ENCODE results near the gene BEND6. TPM values are rescaled to one million over a fixed set of nuclear protein-coding genes. Genes with fewer than 3 reads are reported as not detected.

BEND6 gene
- total and polyA plus RNA-seq, 2 donors (not counting 1 experiment from before 2014, with no cell fraction given), result 9.7 to 12.6 TPM

DNA sequence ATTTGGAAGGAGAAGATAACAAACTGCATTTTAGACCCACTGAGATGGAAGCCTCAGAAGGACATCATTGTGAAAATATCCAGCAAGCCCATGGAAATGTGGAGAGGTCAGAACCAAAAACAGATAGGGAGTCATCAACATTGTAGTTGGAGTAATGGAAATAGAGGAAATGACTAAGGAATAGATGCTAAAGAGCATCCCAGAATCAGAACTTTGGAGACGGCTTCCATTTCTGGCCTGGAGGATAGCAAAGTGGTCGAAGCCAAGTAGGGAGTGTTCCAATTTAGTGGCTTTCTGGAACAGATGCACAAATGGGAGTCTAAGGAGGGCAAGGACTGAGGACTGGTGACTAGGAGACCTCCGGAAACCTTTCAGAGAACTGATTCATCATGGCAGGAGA, 3.6 kb downstream of the BEND6 start:
- Histone ChIP-seq H4K20me1 (ENCODE audit: control insufficient read depth, extremely low read depth, insufficient read depth, low read length) (no peaks in the 10 kb centered on the region), H2AFZ (ENCODE audit: low read length) (no peak overlapping the region), H3K79me2 (ENCODE audit: control insufficient read depth, insufficient read depth, low read length) (peaks cover 17% of the 10 kb centered on the region), H3K9me3 (ENCODE audit: control insufficient read depth, insufficient read depth, low read depth, low read length) (no peaks in the 10 kb centered on the region), H3K27me3 (ENCODE audit: control insufficient read depth, insufficient read depth, low read length) (no peaks in the 10 kb centered on the region), H3K4me2 (ENCODE audit: extremely low read depth, insufficient read depth, low read length) (no peak overlapping the region), H3K36me3 (ENCODE audit: control insufficient read depth, insufficient read depth, low read length) (no peaks in the 10 kb centered on the region), H3K27ac (ENCODE audit: insufficient read depth, low read length) (peak overlapping the region; percentile 5), H3K9ac (ENCODE audit: insufficient read depth, low read length) (no peak overlapping the region), H3K4me1 (ENCODE audit: control insufficient read depth, extremely low read depth, insufficient read depth, low read length) (peaks cover 16% of the 10 kb centered on the region), H3K4me3 (replicated peaks in 1 of 4; ENCODE audit: control extremely low read depth in 1 of 4, insufficient read depth in 1 of 4, low read depth in 3 of 4, low read length in 4 of 4) (no peak overlapping the region)
- TF ChIP-seq, protein P1, sequence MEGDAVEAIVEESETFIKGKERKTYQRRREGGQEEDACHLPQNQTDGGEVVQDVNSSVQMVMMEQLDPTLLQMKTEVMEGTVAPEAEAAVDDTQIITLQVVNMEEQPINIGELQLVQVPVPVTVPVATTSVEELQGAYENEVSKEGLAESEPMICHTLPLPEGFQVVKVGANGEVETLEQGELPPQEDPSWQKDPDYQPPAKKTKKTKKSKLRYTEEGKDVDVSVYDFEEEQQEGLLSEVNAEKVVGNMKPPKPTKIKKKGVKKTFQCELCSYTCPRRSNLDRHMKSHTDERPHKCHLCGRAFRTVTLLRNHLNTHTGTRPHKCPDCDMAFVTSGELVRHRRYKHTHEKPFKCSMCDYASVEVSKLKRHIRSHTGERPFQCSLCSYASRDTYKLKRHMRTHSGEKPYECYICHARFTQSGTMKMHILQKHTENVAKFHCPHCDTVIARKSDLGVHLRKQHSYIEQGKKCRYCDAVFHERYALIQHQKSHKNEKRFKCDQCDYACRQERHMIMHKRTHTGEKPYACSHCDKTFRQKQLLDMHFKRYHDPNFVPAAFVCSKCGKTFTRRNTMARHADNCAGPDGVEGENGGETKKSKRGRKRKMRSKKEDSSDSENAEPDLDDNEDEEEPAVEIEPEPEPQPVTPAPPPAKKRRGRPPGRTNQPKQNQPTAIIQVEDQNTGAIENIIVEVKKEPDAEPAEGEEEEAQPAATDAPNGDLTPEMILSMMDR (conservative IDR thresholded peaks at IDR 0.05 in 1 of 2, IDR thresholded peaks at IDR 0.05 in 1 of 2; ENCODE audit: low read depth in 1 of 2, low read length in 2 of 2), result no peak
- TF ChIP-seq EZH2 (IDR thresholded peaks at IDR 0.05; ENCODE audit: low read length, missing control alignments), result no peak
- DNase-seq (ENCODE audit: low read depth in 2 of 2), result peak in 1 of 2 donors; percentile 70

DNA sequence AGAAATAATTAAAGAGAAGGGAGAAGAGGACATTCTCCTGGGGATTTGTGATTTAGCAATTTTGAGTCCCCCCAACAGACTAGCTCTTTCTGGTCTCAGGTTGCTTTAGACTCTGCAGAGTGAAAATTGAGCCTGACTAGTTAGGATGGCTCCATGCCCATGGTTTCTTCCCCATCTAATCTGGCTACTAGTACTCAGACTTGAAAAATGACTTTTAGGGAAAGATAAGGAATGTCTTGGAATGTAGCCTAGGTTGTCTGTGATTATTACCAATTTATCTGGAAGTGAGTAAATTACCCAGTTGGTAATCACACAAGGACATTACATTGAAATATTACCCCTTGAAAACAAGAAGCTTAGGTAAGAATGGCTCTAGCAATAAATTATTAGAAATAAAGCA, 4.2 kb downstream of the BEND6 start:
- Histone ChIP-seq H3K36me3 (ENCODE audit: control insufficient read depth, insufficient read depth, low read length) (no peaks in the 10 kb centered on the region), H2AFZ (ENCODE audit: low read length) (no peak overlapping the region), H3K79me2 (ENCODE audit: control insufficient read depth, insufficient read depth, low read length) (peaks cover 11% of the 10 kb centered on the region), H3K27ac (ENCODE audit: insufficient read depth, low read length) (peak overlapping the region; percentile 5), H3K9me3 (ENCODE audit: control insufficient read depth, insufficient read depth, low read depth, low read length) (no peaks in the 10 kb centered on the region), H3K4me3 (replicated peaks in 1 of 4; ENCODE audit: control extremely low read depth in 1 of 4, insufficient read depth in 1 of 4, low read depth in 3 of 4, low read length in 4 of 4) (no peak overlapping the region), H3K4me1 (ENCODE audit: control insufficient read depth, extremely low read depth, insufficient read depth, low read length) (peaks cover 16% of the 10 kb centered on the region), H3K9ac (ENCODE audit: insufficient read depth, low read length) (no peak overlapping the region), H3K4me2 (ENCODE audit: extremely low read depth, insufficient read depth, low read length) (peak overlapping the region; percentile 46), H4K20me1 (ENCODE audit: control insufficient read depth, extremely low read depth, insufficient read depth, low read length) (no peaks in the 10 kb centered on the region), H3K27me3 (ENCODE audit: control insufficient read depth, insufficient read depth, low read length) (no peaks in the 10 kb centered on the region)
- TF ChIP-seq, protein P1 (conservative IDR thresholded peaks at IDR 0.05 in 1 of 2, IDR thresholded peaks at IDR 0.05 in 1 of 2; ENCODE audit: low read depth in 1 of 2, low read length in 2 of 2), result no peak
- no peak for TF ChIP-seq EZH2 (IDR thresholded peaks at IDR 0.05; ENCODE audit: low read length, missing control alignments)
- peak in 1 of 2 donors; percentile 85 for DNase-seq (ENCODE audit: low read depth in 2 of 2)

DNA sequence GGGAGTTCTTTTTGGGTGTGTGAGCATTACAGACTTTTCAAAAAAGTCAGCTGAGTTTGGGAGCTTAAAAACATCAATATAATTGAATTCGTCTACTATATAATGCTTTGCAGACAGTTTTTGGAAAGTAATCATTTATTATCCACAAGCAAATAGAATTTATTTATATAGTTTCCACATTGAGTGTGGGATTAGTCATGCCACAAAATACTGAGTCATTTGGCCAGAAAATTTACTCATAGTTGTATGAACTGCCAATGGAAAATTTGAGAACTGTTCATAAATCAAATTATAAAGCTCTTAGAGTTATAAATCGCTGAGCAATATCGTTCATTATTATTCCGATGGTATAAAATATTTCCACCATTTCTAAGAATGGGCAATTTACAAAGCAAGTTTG, 5.0 kb downstream of the BEND6 start:
- H3K4me1 ChIP-seq (ENCODE audit: control insufficient read depth, extremely low read depth, insufficient read depth, low read length), result peaks cover 16% of the 10 kb centered on the region
- H4K20me1 ChIP-seq (ENCODE audit: control insufficient read depth, extremely low read depth, insufficient read depth, low read length), result no peaks in the 10 kb centered on the region
- H3K9ac ChIP-seq (ENCODE audit: insufficient read depth, low read length), result no peak overlapping the region
- H3K36me3 ChIP-seq (ENCODE audit: control insufficient read depth, insufficient read depth, low read length), result no peaks in the 10 kb centered on the region
- H3K27me3 ChIP-seq (ENCODE audit: control insufficient read depth, insufficient read depth, low read length), result no peaks in the 10 kb centered on the region
- H3K27ac ChIP-seq (ENCODE audit: insufficient read depth, low read length), result no peak overlapping the region
- peak; percentile 81 to 83 for DNase-seq (ENCODE audit: low read depth in 2 of 2)
- H3K79me2 ChIP-seq (ENCODE audit: control insufficient read depth, insufficient read depth, low read length), result peaks cover 8% of the 10 kb centered on the region
- H3K4me3 ChIP-seq (replicated peaks in 1 of 4; ENCODE audit: control extremely low read depth in 1 of 4, insufficient read depth in 1 of 4, low read depth in 3 of 4, low read length in 4 of 4), result no peak overlapping the region
- peak overlapping the region; percentile 37 for H3K4me2 ChIP-seq (ENCODE audit: extremely low read depth, insufficient read depth, low read length)
- H2AFZ ChIP-seq (ENCODE audit: low read length), result no peak overlapping the region
- TF ChIP-seq EZH2 (IDR thresholded peaks at IDR 0.05; ENCODE audit: low read length, missing control alignments), result no peak
- TF ChIP-seq, protein P1 (conservative IDR thresholded peaks at IDR 0.05 in 1 of 2, IDR thresholded peaks at IDR 0.05 in 1 of 2; ENCODE audit: low read depth in 1 of 2, low read length in 2 of 2), result no peak
- no peaks in the 10 kb centered on the region for H3K9me3 ChIP-seq (ENCODE audit: control insufficient read depth, insufficient read depth, low read depth, low read length)
